Activated naive CD8-positive, alpha-beta T cell (primary cell): ENCODE measurements around the gene FNDC7.

Experiments
- H3K27ac Mint-ChIP-seq: one replicate; pipeline ENCODE4 v1.8.0; 2021; ENCODE audit warnings: mixed read lengths
- H3K27me3 Mint-ChIP-seq: one replicate; pipeline ENCODE4 v1.8.0; 2021; ENCODE audit warnings: mixed read lengths
- H3K36me3 Mint-ChIP-seq: one replicate; pipeline ENCODE4 v1.8.0; 2021; ENCODE audit warnings: mixed read lengths
- H3K4me1 Mint-ChIP-seq: one replicate; pipeline ENCODE4 v1.8.0; 2021; ENCODE audit warnings: low read depth, mixed read lengths
- H3K4me3 Mint-ChIP-seq: one replicate; pipeline ENCODE4 v1.8.0; 2021; ENCODE audit warnings: mild to moderate bottlenecking, mixed read lengths
- H3K9me3 Mint-ChIP-seq: one replicate; pipeline ENCODE4 v1.8.0; 2021; ENCODE audit warnings: low read depth, mixed read lengths

Gene FNDC7

GRCh38 chr1:108785880-108786279 is 73.2 kb downstream of the FNDC7 start:
- no peak overlapping the region for H3K4me3 Mint-ChIP-seq
- peaks cover 2% of the 10 kb centered on the region for H3K4me1 Mint-ChIP-seq
- no peaks in the 10 kb centered on the region for H3K27me3 Mint-ChIP-seq
- H3K27ac Mint-ChIP-seq: no peak overlapping the region
- peaks cover 57% of the 10 kb centered on the region for H3K36me3 Mint-ChIP-seq
- peaks cover 10% of the 10 kb centered on the region for H3K9me3 Mint-ChIP-seq

GRCh38 chr1:108791790-108792189 is 79.1 kb downstream of the FNDC7 start:
- Mint-ChIP-seq H3K27ac (no peak overlapping the region), H3K4me3 (no peak overlapping the region), H3K27me3 (no peaks in the 10 kb centered on the region), H3K9me3 (peaks cover 13% of the 10 kb centered on the region), H3K4me1 (peaks cover 2% of the 10 kb centered on the region), H3K36me3 (peaks cover 36% of the 10 kb centered on the region)
